ENCODE results near the gene LPP.
A peak's percentile ranks its signal among the peaks of the same experiment; 100 is the strongest.
"Not testable (repeated sequence)": the region's sequence is repeated elsewhere in the genome, so short reads cannot be mapped to it uniquely, and the experiment has no call there.

LPP gene

DNA sequence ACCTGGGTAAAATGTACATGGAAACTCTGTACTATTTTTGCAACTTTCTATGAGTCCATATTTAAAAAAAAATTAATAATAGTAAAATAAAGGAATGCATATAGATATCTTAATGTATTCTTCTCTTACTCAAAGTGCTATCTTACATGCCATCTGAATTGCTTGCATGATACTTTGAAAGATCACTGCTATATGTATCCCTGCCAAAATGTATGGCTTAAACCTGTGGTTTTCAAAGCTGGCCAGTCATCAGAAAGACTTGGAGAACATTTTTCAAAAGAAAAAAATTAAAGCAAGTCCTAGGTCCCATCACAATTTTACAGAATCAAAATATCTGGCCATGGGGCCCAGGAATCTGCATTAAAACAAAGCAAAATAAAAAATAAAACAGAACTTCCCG is 262.1 kb downstream of the LPP start:
- H3K4me3 ChIP-seq (ENCODE audit: low read depth, low read length), result no peak overlapping the region
- no peak for TF ChIP-seq CTCF (IDR thresholded peaks at IDR 0.05; ENCODE audit: low read depth, low read length, missing control alignments)
- H3K36me3 ChIP-seq (replicated peaks), result no peaks in the 10 kb centered on the region
- in situ Hi-C loops (cut with HindIII; ENCODE audit: low pct_ligation_motif_present, low sequenced_read_pairs), result no loop called here
- DNase-seq, result no peak
- no peak overlapping the region for H3K27ac ChIP-seq
- H3K27me3 ChIP-seq (replicated peaks), result no peaks in the 10 kb centered on the region

DNA sequence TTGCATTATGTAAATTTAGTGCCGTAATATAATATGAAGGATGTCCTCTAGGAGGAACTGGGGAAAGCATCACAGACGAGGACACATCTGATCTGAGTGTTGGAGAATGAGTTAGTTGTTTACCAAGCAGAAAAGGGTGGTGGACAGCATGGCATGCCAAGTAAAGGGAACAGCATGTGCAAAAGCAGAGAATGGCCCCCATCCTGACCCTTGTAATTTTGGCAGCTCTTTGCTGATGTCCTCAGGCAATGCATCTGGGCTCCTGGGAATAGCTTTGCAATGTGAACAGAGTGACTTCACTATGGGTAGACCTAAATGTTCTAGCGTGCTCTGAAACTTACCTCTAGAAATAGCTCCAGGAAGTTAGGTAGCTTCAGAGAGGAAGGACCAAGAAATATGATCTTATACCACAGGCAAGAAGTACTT is 263.3 kb downstream of the LPP start:
- Histone ChIP-seq H3K27ac (no peak overlapping the region), H3K4me3 (ENCODE audit: low read depth, low read length) (no peak overlapping the region), H3K36me3 (replicated peaks) (no peaks in the 10 kb centered on the region), H3K27me3 (replicated peaks) (no peaks in the 10 kb centered on the region)
- DNase-seq, result no peak
- in situ Hi-C loops (cut with HindIII; ENCODE audit: low pct_ligation_motif_present, low sequenced_read_pairs), result no loop called here
- no peak for TF ChIP-seq CTCF (IDR thresholded peaks at IDR 0.05; ENCODE audit: low read depth, low read length, missing control alignments)

- H3K27me3 ChIP-seq (replicated peaks), result no peaks in the 10 kb centered on the region
- TF ChIP-seq CTCF (IDR thresholded peaks at IDR 0.05; ENCODE audit: low read depth, low read length, missing control alignments), result no peak
- H3K27ac ChIP-seq, result no peak overlapping the region
- DNase-seq, result no peak
- H3K36me3 ChIP-seq (replicated peaks), result no peaks in the 10 kb centered on the region
- in situ Hi-C loops (cut with HindIII; ENCODE audit: low pct_ligation_motif_present, low sequenced_read_pairs), result no loop called here
- no peak overlapping the region for H3K4me3 ChIP-seq (ENCODE audit: low read depth, low read length)
These were observed 263.8 kb downstream of the LPP start for GRCh38 chr3:188417766-188418165.

- no peak overlapping the region for H3K4me3 ChIP-seq (ENCODE audit: low read depth, low read length)
- DNase-seq, result peak; percentile 68
- no peaks in the 10 kb centered on the region for H3K27me3 ChIP-seq (replicated peaks)
- in situ Hi-C loops (cut with HindIII; ENCODE audit: low pct_ligation_motif_present, low sequenced_read_pairs), result no loop called here
- H3K36me3 ChIP-seq (replicated peaks), result no peaks in the 10 kb centered on the region
- TF ChIP-seq CTCF (IDR thresholded peaks at IDR 0.05; ENCODE audit: low read depth, low read length, missing control alignments), result no peak
- H3K27ac ChIP-seq, result peak overlapping the region; percentile 56
These were observed 267.3 kb downstream of the LPP start for GRCh38 chr3:188421151-188421821.

DNA sequence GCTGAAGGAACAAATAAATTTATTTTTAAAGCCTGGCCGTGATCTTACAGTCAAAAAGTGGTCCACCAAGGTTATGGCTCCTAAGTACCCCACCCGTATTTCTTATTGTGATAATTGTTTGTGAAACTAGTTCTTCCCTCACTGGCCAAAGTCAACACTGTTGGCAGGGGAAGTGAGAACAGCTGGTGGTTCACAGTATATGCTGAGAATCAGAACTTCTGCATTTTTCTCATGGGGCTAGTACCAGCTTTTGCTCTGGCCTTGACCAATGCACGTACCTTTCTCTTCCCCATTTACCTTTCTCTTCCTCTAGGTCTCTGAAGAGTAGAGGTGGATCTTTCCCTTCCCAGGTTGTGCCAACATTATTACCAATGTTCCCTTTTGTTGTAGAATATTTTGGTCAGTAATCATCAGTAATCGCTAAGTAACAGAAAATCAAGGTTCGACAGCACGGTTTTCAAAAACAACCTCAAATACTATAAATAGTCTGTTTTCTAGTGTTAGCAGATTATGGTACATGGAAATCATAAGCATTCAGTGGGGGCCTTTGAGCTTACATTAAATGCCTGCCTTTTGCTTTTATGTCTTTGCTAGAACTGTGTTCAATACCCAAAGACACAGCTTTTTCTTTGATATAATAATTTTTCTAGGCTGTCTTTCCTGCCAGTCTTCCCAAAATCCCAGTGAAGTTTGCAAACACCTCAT is 268.0 kb downstream of the LPP start:
- in situ Hi-C loops (cut with HindIII; ENCODE audit: low pct_ligation_motif_present, low sequenced_read_pairs), result no loop called here
- Histone ChIP-seq H3K27ac (peak overlapping the region; percentile 56), H3K36me3 (replicated peaks) (no peaks in the 10 kb centered on the region), H3K27me3 (replicated peaks) (no peaks in the 10 kb centered on the region), H3K4me3 (ENCODE audit: low read depth, low read length) (no peak overlapping the region)
- no peak for DNase-seq
- TF ChIP-seq CTCF (IDR thresholded peaks at IDR 0.05; ENCODE audit: low read depth, low read length, missing control alignments), result no peak

DNA sequence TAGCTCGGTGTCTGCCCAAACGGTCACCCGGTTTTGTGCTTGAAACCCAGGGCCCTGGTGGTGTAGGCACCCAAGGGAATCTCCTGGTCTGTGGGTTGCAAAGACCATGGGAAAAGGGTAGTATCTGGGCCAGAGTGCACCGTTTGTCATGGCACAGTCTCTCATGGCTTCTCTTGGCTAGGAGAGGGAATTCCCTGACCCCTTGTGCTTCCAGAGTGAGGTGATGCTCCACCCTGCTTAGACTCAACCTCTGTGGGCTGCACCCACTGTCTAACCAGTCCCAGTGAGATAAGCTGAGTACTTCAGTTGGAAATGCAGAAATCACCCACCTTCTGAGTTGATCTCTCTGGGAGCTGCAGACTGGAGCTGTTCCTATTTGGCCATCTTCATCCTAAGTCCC is 274.0 kb downstream of the LPP start:
- H3K27me3 ChIP-seq (replicated peaks); in situ Hi-C loops (cut with HindIII; ENCODE audit: low pct_ligation_motif_present, low sequenced_read_pairs); DNase-seq; H3K4me3 ChIP-seq (ENCODE audit: low read depth, low read length); H3K36me3 ChIP-seq (replicated peaks); H3K27ac ChIP-seq: not testable (repeated sequence)
